Erythroblast (primary cell): Measurements from ENCODE around the gene RAD51B.
A peak's percentile ranks its signal among the peaks of the same experiment; 100 is the strongest.
"Not testable (repeated sequence)": the region's sequence is repeated elsewhere in the genome, so short reads cannot be mapped to it uniquely, and the experiment has no call there.

ENCODE experiments used
- DNase-seq, 2 experiments: peaks; one replicate each; lab custom pipeline; 2025; lab: John Stamatoyannopoulos, UW
- GATA1 ChIP-seq: IDR thresholded peaks from 2 replicates; pipeline ENCODE4 v1.6.1; 2011; ENCODE audit warnings: low read depth, mild to moderate bottlenecking, control low read depth, low read length, moderate library complexity
- POLR2A ChIP-seq: IDR thresholded peaks from 2 replicates; pipeline ENCODE4 v1.6.1; 2011; ENCODE audit warnings: mild to moderate bottlenecking, low read length

The RAD51B gene

GRCh38 chr14:67977434-67978034 lies 158.0 kb downstream of the RAD51B start:
- TF ChIP-seq GATA1 (no peak), POLR2A (no peak)

DNA sequence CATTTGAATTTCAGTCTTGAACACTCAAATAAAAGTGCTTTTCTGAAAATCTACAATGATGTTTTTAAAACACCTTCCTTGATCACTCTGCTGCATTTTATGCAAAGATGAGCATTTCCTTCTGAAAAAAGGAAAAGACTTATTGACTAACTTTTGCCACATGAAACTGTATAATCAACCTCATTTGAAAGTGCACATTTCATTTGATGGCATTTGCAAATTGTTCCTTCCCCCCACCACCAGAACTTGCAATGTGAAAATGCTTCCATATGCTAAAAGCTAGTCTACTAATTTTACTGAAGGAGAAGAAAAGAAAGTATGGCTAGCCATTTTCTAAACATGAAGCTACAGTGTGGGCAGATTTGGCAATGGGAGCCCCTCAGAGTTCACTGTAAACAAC lies 159.2 kb downstream of the RAD51B start:
- TF ChIP-seq GATA1: no peak
- no peak for TF ChIP-seq POLR2A
- no peak for DNase-seq

More at GRCh38 chr14:67977434-67978034, 158.0 kb downstream of the RAD51B start:
- DNase-seq: no peak

GRCh38 chr14:67982711-67983608 lies 163.4 kb downstream of the RAD51B start:
- TF ChIP-seq GATA1 (no peak), POLR2A (no peak)
- no peak for DNase-seq

- TF ChIP-seq POLR2A: no peak
- TF ChIP-seq GATA1: no peak
- DNase-seq: no peak
Measured at GRCh38 chr14:67984274-67984673, 164.7 kb downstream of the RAD51B start.

DNA sequence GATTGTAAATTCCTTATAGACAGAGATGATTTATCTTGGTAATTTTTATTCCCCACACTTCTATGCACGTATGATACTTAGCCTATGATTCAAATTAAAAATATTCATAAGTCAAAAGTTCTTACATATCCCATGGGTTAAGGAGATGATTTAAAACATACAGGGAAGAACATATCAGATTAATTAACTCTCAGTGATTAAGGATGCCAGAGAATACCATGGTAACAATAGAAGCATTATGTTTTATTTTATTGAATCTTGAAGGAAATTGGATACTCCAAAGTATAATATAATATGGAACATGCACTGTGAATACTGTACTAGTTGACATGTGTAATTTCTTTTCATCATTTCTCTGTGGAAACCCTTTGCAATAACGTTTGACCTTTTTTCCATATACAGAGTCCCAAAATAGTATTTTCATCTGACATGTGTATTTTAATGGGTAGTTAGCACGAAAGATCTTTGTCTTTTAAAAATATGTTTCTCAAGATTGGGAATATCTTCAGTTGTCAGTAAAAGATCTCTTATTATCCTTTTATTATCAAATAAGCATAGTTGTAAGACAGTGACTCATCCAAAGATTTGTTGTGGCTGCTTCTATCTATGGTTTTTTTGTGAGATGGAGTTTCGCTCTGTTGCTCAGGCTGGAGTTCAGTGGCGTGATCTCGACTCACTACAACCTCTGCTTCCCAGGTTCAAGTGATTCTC lies 166.7 kb downstream of the RAD51B start:
- no peak for DNase-seq
- TF ChIP-seq POLR2A: no peak
- no peak for TF ChIP-seq GATA1

GRCh38 chr14:67987606-67988005 lies 168.0 kb downstream of the RAD51B start:
- no peak for TF ChIP-seq POLR2A
- TF ChIP-seq GATA1: no peak
- DNase-seq: peak; percentile 20 to 68

DNA sequence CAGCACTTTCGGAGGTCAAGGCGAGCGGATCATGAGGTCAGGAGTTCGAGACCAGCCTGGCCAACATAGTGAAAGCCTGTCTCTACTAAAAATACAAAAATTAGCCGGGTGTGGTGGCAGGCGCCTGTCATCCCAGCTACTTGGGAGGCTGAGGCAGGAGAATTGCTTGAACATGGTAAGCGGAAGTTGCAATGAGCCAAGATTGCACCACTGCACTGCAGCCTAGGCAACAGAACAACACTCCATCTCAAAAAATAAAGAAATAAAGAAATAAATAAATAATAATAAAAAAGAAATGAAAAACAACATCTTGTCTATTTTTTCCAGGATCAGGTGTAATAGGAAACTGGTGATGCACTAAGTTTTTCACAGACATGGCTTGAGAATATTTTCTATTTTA lies 168.6 kb downstream of the RAD51B start:
- DNase-seq: not testable (repeated sequence)

- DNase-seq: no peak
- TF ChIP-seq POLR2A (no peak), GATA1 (no peak)
Measured at GRCh38 chr14:67990576-67990975, 171.0 kb downstream of the RAD51B start.

- TF ChIP-seq GATA1 (no peak), POLR2A (no peak)
- no peak for DNase-seq
Measured at GRCh38 chr14:67994531-67994930, 175.0 kb downstream of the RAD51B start.

- no peak for DNase-seq
- no peak for TF ChIP-seq POLR2A
- no peak for TF ChIP-seq GATA1
Measured at GRCh38 chr14:67996235-67996634, 176.7 kb downstream of the RAD51B start.

GRCh38 chr14:67998834-67999233 lies 179.3 kb downstream of the RAD51B start:
- DNase-seq: no peak
- no peak for TF ChIP-seq GATA1
- no peak for TF ChIP-seq POLR2A

- no peak for TF ChIP-seq POLR2A
- no peak for TF ChIP-seq GATA1
Measured at GRCh38 chr14:67999290-67999689, 179.7 kb downstream of the RAD51B start.

DNA sequence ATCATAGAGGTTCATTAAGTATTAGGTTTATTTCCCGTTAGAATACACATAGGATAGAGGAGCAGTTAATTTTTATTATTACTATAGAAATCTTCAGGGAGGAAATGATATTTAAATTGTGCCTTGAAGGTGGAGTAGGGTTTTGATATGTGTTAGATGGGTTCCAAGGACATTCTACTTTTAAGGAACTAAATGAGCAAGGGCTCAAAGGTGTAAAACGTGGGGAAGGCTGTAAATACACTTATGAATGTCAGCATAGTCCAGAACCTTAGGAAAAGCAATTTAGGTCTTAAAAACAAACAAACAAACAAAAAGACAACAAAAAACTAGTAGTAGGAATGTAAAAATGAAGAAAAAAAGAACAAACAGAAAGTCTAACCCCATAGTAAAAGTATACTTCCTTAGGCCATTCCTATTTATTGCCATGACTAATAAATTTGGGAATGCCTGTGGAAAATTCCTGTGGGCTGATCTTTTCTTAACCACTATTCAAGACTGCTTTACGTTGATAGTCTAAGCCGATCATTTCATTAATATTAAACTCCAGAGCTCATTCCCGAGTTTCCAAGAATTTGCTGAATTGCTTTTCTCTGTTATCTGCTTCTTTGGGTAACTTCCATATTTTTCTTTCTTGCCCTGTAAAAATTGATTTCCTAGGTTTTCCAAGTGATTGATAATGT lies 180.3 kb downstream of the RAD51B start:
- TF ChIP-seq POLR2A (no peak), GATA1 (no peak)
- DNase-seq: no peak

More at GRCh38 chr14:67999290-67999689, 179.7 kb downstream of the RAD51B start:
- DNase-seq: no peak
